ENCODE data around the gene HNRNPLL.

GRCh38 chr2:38586931-38587330 is 15.8 kb downstream of the HNRNPLL start:
- TF ChIP-seq, protein P1, sequence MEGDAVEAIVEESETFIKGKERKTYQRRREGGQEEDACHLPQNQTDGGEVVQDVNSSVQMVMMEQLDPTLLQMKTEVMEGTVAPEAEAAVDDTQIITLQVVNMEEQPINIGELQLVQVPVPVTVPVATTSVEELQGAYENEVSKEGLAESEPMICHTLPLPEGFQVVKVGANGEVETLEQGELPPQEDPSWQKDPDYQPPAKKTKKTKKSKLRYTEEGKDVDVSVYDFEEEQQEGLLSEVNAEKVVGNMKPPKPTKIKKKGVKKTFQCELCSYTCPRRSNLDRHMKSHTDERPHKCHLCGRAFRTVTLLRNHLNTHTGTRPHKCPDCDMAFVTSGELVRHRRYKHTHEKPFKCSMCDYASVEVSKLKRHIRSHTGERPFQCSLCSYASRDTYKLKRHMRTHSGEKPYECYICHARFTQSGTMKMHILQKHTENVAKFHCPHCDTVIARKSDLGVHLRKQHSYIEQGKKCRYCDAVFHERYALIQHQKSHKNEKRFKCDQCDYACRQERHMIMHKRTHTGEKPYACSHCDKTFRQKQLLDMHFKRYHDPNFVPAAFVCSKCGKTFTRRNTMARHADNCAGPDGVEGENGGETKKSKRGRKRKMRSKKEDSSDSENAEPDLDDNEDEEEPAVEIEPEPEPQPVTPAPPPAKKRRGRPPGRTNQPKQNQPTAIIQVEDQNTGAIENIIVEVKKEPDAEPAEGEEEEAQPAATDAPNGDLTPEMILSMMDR (IDR thresholded peaks at IDR 0.05 in 4 of 5, conservative IDR thresholded peaks at IDR 0.05 in 1 of 5): no peak
- no peak for TF ChIP-seq POLR2A (IDR thresholded peaks at IDR 0.05)
